Measurements from ENCODE around the gene MAN2A2. TPM values are rescaled to one million over a fixed set of nuclear protein-coding genes. Genes with fewer than 3 reads are reported as not detected.
"Not testable (repeated sequence)": the region's sequence is repeated elsewhere in the genome, so short reads cannot be mapped to it uniquely, and the experiment has no call there.

Gene MAN2A2
- total RNA-seq, 1 donor from 2014 or later: 58.5 TPM

DNA sequence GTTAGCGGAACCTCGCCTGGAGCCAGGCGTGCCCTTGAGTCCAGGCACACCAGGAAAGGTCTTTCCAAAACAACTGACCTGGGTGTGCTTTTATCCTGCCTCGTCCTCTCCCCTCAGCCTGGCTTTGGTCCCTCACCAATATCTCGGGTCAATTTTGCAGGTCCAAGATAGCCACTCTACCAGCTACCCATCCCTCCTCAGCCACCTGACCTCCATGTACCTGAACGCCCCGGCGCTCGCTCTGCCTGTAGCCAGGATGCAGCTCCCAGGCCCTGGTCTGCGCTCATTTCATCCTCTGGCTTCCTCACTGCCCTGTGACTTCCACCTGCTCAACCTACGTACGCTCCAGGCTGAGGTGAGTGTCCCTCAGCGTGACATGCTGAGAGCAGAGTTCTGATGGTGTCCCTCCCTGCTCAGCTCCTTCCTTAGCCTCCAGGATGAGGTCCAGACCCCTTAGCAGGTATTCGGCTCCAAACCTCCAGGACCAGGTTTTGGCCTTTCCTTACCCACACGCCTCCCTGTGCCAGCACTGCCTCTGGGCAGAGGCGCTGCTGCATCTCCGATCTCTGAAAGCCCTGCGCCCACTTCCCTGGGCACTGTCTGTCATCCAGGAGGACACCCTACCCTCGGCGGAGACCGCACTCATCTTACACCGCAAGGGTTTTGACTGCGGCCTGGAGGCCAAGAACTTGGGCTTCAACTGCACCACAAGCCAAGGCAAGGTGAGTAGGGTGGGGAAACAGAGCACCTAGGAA, 15.1 kb downstream of the MAN2A2 start:
- DNase-seq (ENCODE audit: low spot score): no peak

GRCh38 chr15:90918835-90919234, 15.7 kb downstream of the MAN2A2 start:
- DNase-seq (ENCODE audit: low spot score): no peak

DNA sequence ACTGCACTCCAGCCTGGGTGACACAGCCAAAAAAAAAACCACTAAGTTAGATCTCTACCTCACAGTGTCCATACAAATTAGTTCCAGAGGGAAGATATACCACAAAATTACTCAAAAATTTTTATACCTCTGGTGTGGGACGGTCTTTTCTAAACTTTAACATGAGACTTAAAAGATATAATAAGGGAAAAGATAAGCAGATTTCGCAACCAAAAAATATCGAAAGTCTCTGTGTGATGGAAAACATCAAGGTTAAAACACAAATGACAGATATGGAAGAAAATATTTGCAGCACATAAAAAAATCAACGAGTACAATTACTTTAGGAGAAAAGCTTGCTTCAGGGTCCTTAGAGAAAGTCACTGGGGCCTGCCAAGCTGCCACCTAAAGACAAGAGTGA, 18.8 kb downstream of the MAN2A2 start:
- DNase-seq (ENCODE audit: low spot score): no peak

- DNase-seq (ENCODE audit: low spot score): not testable (repeated sequence)
Observed at GRCh38 chr15:90922712-90923322, 19.7 kb downstream of the MAN2A2 start.

GRCh38 chr15:90924375-90924774, 21.3 kb downstream of the MAN2A2 start:
- no peak for DNase-seq (ENCODE audit: low spot score)

GRCh38 chr15:90926766-90927165, 23.7 kb downstream of the MAN2A2 start:
- not testable (repeated sequence) for DNase-seq (ENCODE audit: low spot score)

- DNase-seq (ENCODE audit: low spot score): not testable (repeated sequence)
Observed at GRCh38 chr15:90928106-90928505, 25.0 kb downstream of the MAN2A2 start.

DNA sequence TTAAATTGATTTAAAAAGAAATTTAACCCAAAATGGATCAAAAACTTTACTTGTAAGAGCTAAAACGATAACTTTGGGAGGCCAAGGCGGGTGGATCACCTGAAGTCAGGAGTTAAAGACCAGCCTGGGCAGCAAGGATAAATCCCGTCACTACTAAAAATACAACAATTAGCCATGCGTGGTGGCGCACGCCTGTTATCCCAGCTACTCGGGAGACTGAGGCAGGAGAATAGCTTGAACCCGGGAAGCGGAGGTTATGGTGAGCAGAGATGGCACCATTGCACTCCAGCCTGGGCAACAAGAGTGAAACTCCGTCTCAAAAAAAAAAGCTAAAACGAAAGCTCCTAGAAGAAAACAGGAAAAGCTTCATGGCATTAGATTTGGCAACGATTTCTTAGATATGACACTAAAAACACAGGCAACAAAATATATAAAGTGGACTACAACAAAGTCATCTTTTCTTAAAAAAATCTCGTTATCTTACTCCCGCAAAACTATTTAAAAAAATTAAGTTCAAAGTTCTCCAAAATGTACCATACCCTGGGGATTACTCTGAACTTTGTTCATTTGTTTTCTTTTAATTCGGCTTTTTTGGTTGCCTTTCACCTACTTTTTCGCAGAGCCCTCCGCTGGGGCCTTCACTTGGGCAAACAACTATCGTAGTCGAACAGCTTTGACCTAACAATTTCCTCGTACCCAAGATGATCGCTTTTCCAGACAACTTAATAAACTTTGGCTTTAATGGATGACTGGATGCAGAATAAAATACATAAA, 26.3 kb downstream of the MAN2A2 start:
- no peak for DNase-seq (ENCODE audit: low spot score)

GRCh38 chr15:90930861-90931574, 27.9 kb downstream of the MAN2A2 start:
- DNase-seq (ENCODE audit: low spot score): no peak

GRCh38 chr15:90931575-90931827, 28.4 kb downstream of the MAN2A2 start:
- no peak for DNase-seq (ENCODE audit: low spot score)

DNA sequence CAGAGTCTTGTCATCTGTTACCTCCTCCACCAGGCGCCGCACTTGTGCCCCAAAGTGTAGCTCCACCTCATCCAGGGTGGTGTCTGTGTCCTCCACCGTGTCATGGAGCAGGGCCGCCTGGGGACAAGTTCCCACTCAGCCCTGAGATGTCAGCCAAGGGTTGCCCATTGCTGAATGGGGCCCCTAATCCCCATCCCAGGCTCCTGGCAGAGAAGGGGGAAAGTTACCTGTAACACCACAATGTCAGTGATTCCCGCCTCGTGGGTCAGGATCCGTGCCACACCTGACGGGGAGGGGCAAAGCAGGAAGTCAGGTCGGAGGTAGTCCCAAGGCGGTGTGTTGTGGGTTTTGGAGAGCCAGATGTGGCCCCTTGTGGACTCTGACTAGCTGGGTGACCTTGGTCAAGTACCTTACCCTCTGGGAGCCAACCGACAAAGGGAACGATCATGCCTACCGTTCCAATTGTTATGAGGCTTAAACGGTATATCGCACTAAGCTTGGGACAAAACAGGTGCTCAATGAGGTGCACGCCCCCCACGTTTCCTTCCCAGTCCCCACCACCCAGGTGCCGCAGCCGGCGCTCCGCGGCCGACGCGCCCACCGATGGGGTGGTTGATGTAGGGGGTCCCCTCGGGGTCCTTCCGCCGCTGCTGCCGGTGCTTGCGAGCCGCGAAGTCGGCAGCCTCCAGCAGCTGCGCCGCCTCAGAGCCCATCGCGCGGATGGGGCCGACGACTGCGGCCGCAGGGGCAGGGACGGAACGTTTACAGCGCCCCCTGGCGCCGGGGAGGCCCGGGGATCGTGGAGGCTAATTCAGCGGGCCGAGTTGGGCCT, 28.9 kb downstream of the MAN2A2 start, which contains the start of gene HDDC3:
HDDC3 (minus strand) TSS at position 722 of the 832 bp plus-strand sequence; CDS start at position 713, 9 bp downstream.
- DNase-seq (ENCODE audit: low spot score): peak; percentile 92

DNA sequence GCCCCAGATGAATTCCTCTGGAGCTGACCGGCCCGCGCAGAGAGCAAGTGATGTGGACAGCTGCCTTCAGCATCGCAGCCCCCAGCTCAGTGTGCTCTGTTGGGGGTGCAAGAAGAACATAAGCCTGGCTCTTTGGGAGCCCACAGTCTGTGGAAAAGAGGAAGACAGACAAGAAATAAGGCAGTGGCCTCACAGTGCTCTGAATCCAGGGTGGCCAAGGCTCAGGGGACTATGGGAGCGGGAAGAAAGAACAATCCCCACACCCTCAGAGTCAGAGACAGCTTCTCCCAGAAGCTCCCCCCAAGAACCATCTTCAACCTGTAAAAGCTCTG, 29.5 kb downstream of the MAN2A2 start:
- no peak for DNase-seq (ENCODE audit: low spot score)

GRCh38 chr15:90933301-90933700, 30.2 kb downstream of the MAN2A2 start:
- DNase-seq (ENCODE audit: low spot score): no peak

- DNase-seq (ENCODE audit: low spot score): peak; percentile 88
Observed at GRCh38 chr15:90934256-90934948, 31.3 kb downstream of the MAN2A2 start.

DNA sequence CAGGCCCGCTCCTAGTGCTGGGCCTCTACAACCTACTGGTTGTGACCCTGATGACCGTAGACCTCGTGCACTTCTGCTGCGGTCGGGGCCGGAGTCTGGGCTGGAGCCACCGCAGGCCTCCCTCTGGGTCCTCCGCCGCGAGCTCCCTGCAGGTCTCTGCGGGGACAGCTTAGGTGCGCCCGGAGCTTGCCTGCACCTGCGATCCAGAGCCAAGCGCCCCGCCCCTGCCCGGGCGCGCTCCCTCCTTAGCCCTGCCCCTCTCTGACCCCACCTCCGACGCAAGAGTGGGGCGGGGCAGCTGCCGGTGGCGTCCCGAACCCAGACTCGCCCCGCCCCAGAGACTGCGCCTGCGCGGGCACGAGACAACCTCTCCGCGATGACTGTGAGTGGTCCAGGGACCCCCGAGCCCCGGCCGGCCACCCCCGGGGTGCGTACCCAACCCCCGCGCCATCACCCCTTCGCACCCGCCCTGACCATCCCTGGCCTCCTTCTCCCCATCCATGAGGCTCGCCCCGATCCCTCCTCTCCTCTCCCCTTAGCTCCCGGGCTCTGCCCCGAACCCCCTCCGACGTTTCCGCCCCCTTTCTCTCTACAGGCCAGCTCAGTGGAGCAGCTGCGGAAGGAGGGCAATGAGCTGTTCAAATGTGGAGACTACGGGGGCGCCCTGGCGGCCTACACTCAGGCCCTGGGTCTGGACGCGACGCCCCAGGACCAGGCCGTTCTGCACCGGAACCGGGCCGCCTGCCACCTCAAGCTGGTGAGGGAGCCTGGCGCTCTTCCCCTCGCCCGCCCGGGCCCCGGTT, 32.0 kb downstream of the MAN2A2 start, which contains the start of gene UNC45A:
UNC45A (plus strand) TSS at position 337 of the 803 bp plus-strand sequence; CDS start at position 377, 40 bp downstream.
- peak; percentile 94 for DNase-seq (ENCODE audit: low spot score)

DNA sequence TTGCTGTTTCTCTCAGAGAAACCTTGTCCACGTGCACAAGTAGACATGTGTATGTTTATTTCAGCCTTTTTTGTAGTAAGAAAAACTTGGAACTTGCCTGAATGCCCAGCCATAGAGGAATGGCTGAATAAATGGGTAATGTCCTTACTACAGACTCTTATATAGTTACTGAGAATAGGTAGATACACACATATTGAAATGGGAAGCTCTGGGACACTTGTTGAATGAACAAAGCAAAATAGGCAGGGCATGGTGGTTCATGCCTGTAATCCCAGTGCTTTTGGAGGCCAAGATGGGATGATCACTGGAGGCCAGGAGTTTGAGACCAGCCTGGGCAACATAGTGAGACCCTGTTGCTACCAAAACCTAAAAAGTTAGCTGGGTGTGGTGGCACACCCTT, 33.7 kb downstream of the MAN2A2 start:
- DNase-seq (ENCODE audit: low spot score): no peak

DNA sequence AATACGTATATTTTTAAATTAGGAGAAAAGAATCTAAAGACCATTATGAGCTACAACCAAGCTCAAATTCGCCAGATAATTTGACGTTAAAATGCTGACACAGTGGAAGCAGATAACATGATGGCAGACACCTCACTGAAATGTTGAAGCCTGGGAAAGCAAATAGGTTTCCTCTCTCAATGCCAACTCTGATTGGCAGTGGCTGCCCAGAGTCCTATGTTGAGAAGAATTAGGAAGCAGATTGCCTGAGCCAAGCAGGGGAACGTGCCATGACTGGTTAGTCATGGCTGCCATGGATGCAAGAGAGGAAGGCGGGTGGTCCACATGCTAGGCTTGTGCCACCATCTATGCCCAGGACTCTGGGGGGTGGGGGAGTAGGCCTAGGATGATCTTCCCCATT, 35.2 kb downstream of the MAN2A2 start:
- no peak for DNase-seq (ENCODE audit: low spot score)

DNA sequence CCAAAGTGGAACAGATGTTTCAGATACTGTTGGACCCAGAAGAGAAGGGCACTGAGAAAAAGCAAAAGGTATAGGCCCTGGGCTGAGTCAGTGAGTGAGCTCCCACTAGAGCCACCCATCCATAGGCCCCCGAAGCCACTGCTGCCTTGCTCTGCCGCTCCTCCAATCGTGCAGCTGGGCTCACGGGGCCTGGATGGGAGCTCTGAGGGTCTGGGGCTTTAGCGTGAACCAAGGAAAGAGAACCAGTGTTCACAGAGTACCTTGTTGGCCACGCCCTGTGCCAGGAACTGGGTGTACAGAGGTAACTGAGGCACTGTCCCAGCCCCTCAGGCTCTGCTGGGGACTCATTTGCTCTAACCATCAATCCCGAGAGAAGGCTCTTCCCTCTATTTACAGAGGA, 36.7 kb downstream of the MAN2A2 start:
- no peak for DNase-seq (ENCODE audit: low spot score)

- no peak for DNase-seq (ENCODE audit: low spot score)
Observed at GRCh38 chr15:90941038-90941437, 37.9 kb downstream of the MAN2A2 start.
